Caco-2 (cell line): ENCODE results near the gene COL4A2. TPM values are rescaled to one million over a fixed set of nuclear protein-coding genes. Genes with fewer than 3 reads are reported as not detected.

ENCODE experiments used
- BruUV-seq: library from RNA; stranded (reverse); fragments of 400-500 nt; replicated peaks from 2 replicates; lab custom pipeline; 2021; lab: Mats Ljungman, UMichigan
- CTCF ChIA-PET: fragments of 300-600 bp; sonication (Branson Sonifier 250); formaldehyde crosslinking; loops from one replicate; lab custom pipeline; 2022; ENCODE audit warnings: antibody characterized with exemption; lab: Charles Lee
- POLR2A ChIA-PET: fragments of 300-600 bp; sonication (Branson Sonifier 250); formaldehyde crosslinking; loops from one replicate; lab custom pipeline; 2022; ENCODE audit warnings: antibody characterized with exemption; lab: Charles Lee
- DNase-seq, 2 experiments: peaks; one replicate each; pipeline versions ENCODE4 v3.0.0 to v3.0.0-alpha.2; 2020 to 2022
- H3K27me3 ChIP-seq: replicated peaks from 2 replicates; pipeline ENCODE4 v1.6.0; 2011; ENCODE audit warnings: low read length; ENCODE audit not compliant: control insufficient read depth, insufficient read depth
- H3K36me3 ChIP-seq: 2 replicates; pipeline ENCODE4 v1.5.1; 2011; ENCODE audit warnings: low read length; ENCODE audit not compliant: control insufficient read depth, insufficient read depth
- H3K4me1 ChIP-seq: fragments of 250-450 bp; sonication (Bioruptor Pico); 2 replicates; pipeline ENCODE4 v1.5.1; 2020; ENCODE audit warnings: mild to moderate bottlenecking
- H3K4me3 ChIP-seq: 2 replicates; pipeline ENCODE4 v1.5.1; 2011; ENCODE audit warnings: low read depth, mild to moderate bottlenecking, control low read depth, low read length
- H3K9me3 ChIP-seq: fragments of 250-450 bp; sonication (Bioruptor Pico); 2 replicates; pipeline ENCODE4 v1.5.1; 2020; ENCODE audit warnings: mild to moderate bottlenecking, moderate library complexity
- H3K27ac Mint-ChIP-seq: one replicate; pipeline ENCODE4 v1.8.0; 2022; ENCODE audit warnings: mixed read lengths; ENCODE audit not compliant: unreplicated experiment
- H3K27me3 Mint-ChIP-seq: one replicate; pipeline ENCODE4 v1.8.0; 2022; ENCODE audit warnings: mixed read lengths; ENCODE audit not compliant: insufficient read depth, unreplicated experiment
- H3K36me3 Mint-ChIP-seq: one replicate; pipeline ENCODE4 v1.8.0; 2022; ENCODE audit warnings: mild to moderate bottlenecking, mixed read lengths; ENCODE audit not compliant: insufficient read depth, unreplicated experiment
- H3K4me1 Mint-ChIP-seq: one replicate; pipeline ENCODE4 v1.8.0; 2022; ENCODE audit warnings: low read depth, mixed read lengths; ENCODE audit not compliant: unreplicated experiment
- H3K4me3 Mint-ChIP-seq: one replicate; pipeline ENCODE4 v1.8.0; 2022; ENCODE audit warnings: mild to moderate bottlenecking, moderate library complexity, mixed read lengths; ENCODE audit not compliant: unreplicated experiment
- H3K9me3 Mint-ChIP-seq: one replicate; pipeline ENCODE4 v1.8.0; 2022; ENCODE audit warnings: mixed read lengths; ENCODE audit not compliant: unreplicated experiment
- intact Hi-C: fragments of 100-400 bp; cut with micrococcal nuclease; formaldehyde crosslinking; loops from one replicate; pipeline ENCODE4 v1.10.0; 2022; ENCODE audit not compliant: unreplicated experiment
- total RNA-seq: library from RNA; stranded (reverse); gene quantifications from 2 replicates; pipeline ENCODE4 v1.2.3, GENCODE V29; 2022
- TF ChIP-seq, protein P1 (sequence below), 2 experiments: fragments of 200-600 bp in 1 of 2; IDR thresholded peaks; 1 replicate in 1 of 2; 2 replicates in 1 of 2; pipeline versions ENCODE4 v1.5.1 to v1.8.0; 2011 to 2022; ENCODE audit warnings: antibody characterized with exemption in 1 of 2, control low read depth in 1 of 2, inconsistent platforms in 1 of 2, low read depth in 1 of 2, low read length in 1 of 2, mild to moderate bottlenecking in 1 of 2, moderate library complexity in 1 of 2; ENCODE audit not compliant: insufficient read depth in 1 of 2, severe bottlenecking in 1 of 2, unreplicated experiment in 1 of 2

Gene COL4A2
- total RNA-seq, 1 experiment from 2014 or later = 19.2 TPM

DNA sequence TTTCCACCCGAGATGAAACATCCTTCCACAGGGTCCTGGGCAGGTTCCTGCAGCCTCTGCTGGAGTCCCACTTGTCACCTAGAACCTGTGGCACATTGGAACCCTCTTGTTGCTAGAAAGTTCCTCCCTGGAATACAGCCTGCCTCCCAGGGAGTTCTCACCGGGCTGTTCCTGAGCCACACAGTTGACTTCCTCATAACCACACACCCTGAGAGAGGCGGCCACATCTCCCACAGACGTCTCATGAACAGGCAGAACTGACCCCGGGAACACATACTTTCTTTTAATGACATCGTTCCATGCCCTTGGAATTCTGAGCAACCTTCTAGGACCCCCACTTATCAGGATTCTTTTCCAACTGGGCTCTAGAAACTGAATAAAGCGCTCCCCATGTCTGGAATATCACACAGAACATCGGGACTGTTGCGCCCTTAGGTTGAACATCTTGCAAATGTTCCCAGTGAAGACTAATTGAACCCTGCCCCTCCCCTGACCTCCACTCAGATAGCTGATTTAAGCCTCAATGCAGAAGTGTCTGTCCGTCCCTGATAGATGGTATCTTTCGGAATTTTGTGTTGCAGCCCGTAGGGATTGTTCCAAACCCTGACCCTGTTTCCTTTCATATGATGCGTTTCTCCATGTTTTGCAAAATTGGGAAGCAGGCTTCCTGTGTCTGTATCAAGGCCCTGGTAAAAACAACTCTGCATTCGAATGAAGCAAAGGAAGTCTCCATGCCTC lies 163.4 kb downstream of the COL4A2 start:
- Mint-ChIP-seq H3K36me3 (no peaks in the 10 kb centered on the region), H3K27me3 (no peaks in the 10 kb centered on the region), H3K4me3 (no peak overlapping the region), H3K27ac (peak overlapping the region; percentile 25), H3K4me1 (peaks cover 16% of the 10 kb centered on the region), H3K9me3 (no peaks in the 10 kb centered on the region)
- no peaks in the 10 kb centered on the region for H3K36me3 ChIP-seq
- POLR2A ChIA-PET = no interaction called here
- CTCF ChIA-PET = no interaction called here
- no peaks in the 10 kb centered on the region for H3K27me3 ChIP-seq
- no peak overlapping the region for H3K4me3 ChIP-seq
- DNase-seq = no peak
- intact Hi-C loops = no loop called here
- BruUV-seq = no TSS peak
- no peaks in the 10 kb centered on the region for H3K9me3 ChIP-seq
- 0 out of 2 replicates have a peak, but pooled peaks cover 5% of the 10 kb centered on the region for H3K4me1 ChIP-seq
- TF ChIP-seq, protein P1, sequence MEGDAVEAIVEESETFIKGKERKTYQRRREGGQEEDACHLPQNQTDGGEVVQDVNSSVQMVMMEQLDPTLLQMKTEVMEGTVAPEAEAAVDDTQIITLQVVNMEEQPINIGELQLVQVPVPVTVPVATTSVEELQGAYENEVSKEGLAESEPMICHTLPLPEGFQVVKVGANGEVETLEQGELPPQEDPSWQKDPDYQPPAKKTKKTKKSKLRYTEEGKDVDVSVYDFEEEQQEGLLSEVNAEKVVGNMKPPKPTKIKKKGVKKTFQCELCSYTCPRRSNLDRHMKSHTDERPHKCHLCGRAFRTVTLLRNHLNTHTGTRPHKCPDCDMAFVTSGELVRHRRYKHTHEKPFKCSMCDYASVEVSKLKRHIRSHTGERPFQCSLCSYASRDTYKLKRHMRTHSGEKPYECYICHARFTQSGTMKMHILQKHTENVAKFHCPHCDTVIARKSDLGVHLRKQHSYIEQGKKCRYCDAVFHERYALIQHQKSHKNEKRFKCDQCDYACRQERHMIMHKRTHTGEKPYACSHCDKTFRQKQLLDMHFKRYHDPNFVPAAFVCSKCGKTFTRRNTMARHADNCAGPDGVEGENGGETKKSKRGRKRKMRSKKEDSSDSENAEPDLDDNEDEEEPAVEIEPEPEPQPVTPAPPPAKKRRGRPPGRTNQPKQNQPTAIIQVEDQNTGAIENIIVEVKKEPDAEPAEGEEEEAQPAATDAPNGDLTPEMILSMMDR (IDR thresholded peaks at IDR 0.05; ENCODE audit: insufficient read depth in 1 of 2, low read depth in 1 of 2, low read length in 1 of 2, severe bottlenecking in 1 of 2, unreplicated experiment in 1 of 2) = no peak

DNA sequence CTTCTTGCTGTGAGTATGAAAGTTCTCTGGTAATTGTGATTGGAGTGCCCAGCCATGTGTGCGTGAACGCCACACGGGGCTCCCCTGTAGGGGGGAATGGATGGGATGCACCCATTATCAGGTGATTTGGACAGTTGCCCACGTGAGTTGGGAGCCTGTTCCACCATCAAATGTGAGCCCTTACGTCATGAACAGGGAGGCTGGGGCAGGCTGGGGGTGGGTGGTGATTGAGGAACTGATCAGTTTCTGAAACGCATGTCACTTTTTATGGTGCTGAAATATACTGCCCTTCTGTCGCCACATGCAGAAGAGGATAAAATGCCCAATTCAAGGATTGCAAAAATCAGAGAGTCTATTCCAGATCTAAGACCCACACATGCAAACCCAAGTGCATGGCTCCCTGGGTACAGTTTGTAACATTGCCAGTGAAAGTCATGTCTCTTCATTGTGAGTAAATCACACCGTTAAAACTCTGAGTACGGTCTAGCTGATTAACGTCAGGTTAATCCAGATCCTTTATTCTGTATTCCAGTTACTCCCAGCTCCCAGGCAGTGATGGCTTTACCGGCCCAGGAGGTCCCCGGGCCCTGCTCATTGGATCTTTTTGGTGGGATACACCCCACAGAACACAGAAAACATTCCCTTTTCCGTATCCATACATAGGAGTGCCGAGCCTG lies 164.2 kb downstream of the COL4A2 start:
- Mint-ChIP-seq H3K9me3 (no peaks in the 10 kb centered on the region), H3K27me3 (no peaks in the 10 kb centered on the region), H3K4me3 (no peak overlapping the region), H3K36me3 (no peaks in the 10 kb centered on the region), H3K4me1 (peaks cover 24% of the 10 kb centered on the region), H3K27ac (no peak overlapping the region)
- ChIA-PET CTCF (interaction anchor here (1.2 kb wide), 1 partner anchor 122 kb away, joined by 3 read pairs; no protein-coding TSS in a partner anchor), POLR2A (no interaction called here)
- Histone ChIP-seq H3K9me3 (no peaks in the 10 kb centered on the region), H3K27me3 (no peaks in the 10 kb centered on the region), H3K4me1 (0 out of 2 replicates have a peak, but pooled peaks cover 6% of the 10 kb centered on the region), H3K4me3 (no peak overlapping the region), H3K36me3 (no peaks in the 10 kb centered on the region)
- intact Hi-C loops = no loop called here
- TF ChIP-seq, protein P1 (IDR thresholded peaks at IDR 0.05; ENCODE audit: insufficient read depth in 1 of 2, low read depth in 1 of 2, low read length in 1 of 2, severe bottlenecking in 1 of 2, unreplicated experiment in 1 of 2) = no peak
- DNase-seq = no peak
- BruUV-seq = no TSS peak

DNA sequence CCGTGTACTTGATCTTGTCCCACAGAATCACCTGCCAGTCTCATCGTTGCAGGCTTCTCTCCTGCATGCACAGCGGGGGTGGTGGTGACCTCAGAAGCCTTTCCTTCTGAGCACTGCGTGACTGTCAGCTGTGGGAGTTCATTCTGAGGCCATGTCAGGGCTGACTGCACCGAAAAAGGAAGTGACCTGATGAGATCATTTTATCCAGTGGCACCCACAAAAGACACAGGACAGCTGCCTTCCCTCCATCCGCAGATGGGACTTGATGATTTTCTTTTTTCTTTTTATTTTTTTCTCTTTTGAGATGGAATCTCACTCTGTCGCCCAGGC lies 164.7 kb downstream of the COL4A2 start:
- no peaks in the 10 kb centered on the region for H3K9me3 ChIP-seq
- H3K36me3 ChIP-seq = no peaks in the 10 kb centered on the region
- no peak overlapping the region for H3K4me3 ChIP-seq
- TF ChIP-seq, protein P1 (IDR thresholded peaks at IDR 0.05; ENCODE audit: insufficient read depth in 1 of 2, low read depth in 1 of 2, low read length in 1 of 2, severe bottlenecking in 1 of 2, unreplicated experiment in 1 of 2) = no peak
- H3K27me3 ChIP-seq = no peaks in the 10 kb centered on the region
- POLR2A ChIA-PET = no interaction called here
- H3K36me3 Mint-ChIP-seq = no peaks in the 10 kb centered on the region
- DNase-seq = no peak
- H3K4me1 ChIP-seq = 0 out of 2 replicates have a peak, but pooled peaks cover 6% of the 10 kb centered on the region
- H3K4me1 Mint-ChIP-seq = peaks cover 27% of the 10 kb centered on the region
- H3K4me3 Mint-ChIP-seq = no peak overlapping the region
- H3K9me3 Mint-ChIP-seq = no peaks in the 10 kb centered on the region
- intact Hi-C loops = no loop called here
- H3K27me3 Mint-ChIP-seq = no peaks in the 10 kb centered on the region
- H3K27ac Mint-ChIP-seq = no peak overlapping the region
- CTCF ChIA-PET = interaction anchor here (1.2 kb wide), 1 partner anchor 121 kb away, joined by 3 read pairs; no protein-coding TSS in a partner anchor
- BruUV-seq = no TSS peak
